OCI-LY1 (cell line): ENCODE results near the gene CEP131.

ENCODE experiments used
- CTCF ChIP-seq: fragments of 200-600 bp; sonication (generic), shearing (Covaris generic); IDR thresholded peaks from 2 replicates; pipeline ENCODE4 v1.5.1; 2017; ENCODE audit warnings: mild to moderate bottlenecking, antibody characterized with exemption, low read length, moderate library complexity, mixed read lengths
- EZH2 ChIP-seq: fragments of 200-600 bp; sonication (generic), shearing (Covaris generic); IDR thresholded peaks from 2 replicates; pipeline ENCODE4 v1.8.0; 2017; ENCODE audit warnings: borderline replicate concordance, mixed run types, mild to moderate bottlenecking, antibody characterized with exemption, low read length, moderate library complexity, mixed read lengths

GRCh38 chr17:81140695-81141094 lies 82.1 kb downstream of the CEP131 start:
- TF ChIP-seq EZH2, result no peak
- no peak for TF ChIP-seq CTCF
